Stimulated activated naive CD8-positive, alpha-beta T cell treated with anti-CD3 and anti-CD28 coated beads, Interleukin-15, amount 100 ng/mL, for 72 hours (primary cell): ENCODE data around the gene YAE1.

Experiments
- ATAC-seq: fragments of 150-1000 bp; cut with Tn5 transposase; 2 replicates; pipeline ENCODE4 v1.10.0; 2021; ENCODE audit warnings: mild to moderate bottlenecking, moderate library complexity
- DNase-seq, 2 donors: peaks; one replicate each; pipeline ENCODE4 v3.0.0; 2021 to 2022
- H3K27ac Mint-ChIP-seq, 2 donors: one replicate each; pipeline ENCODE4 v1.8.0; 2022; ENCODE audit warnings: mild to moderate bottlenecking in 2 of 2, mixed read lengths in 2 of 2, moderate library complexity in 2 of 2
- H3K27me3 Mint-ChIP-seq: one replicate; pipeline ENCODE4 v1.8.0; 2022; ENCODE audit warnings: mixed read lengths
- H3K4me1 Mint-ChIP-seq: one replicate; pipeline ENCODE4 v1.8.0; 2022; ENCODE audit warnings: mild to moderate bottlenecking, mixed read lengths
- H3K4me3 Mint-ChIP-seq, 2 donors: one replicate each; pipeline ENCODE4 v1.8.0; 2022; ENCODE audit warnings: mild to moderate bottlenecking in 2 of 2, mixed read lengths in 2 of 2, moderate library complexity in 1 of 2
- H3K9me3 Mint-ChIP-seq, 2 donors: one replicate each; pipeline ENCODE4 v1.8.0; 2022; ENCODE audit warnings: mixed read lengths in 2 of 2

Gene YAE1

GRCh38 chr7:39566023-39566921 lies at the start of gene YAE1:
Gene YAE1 (plus strand): TSS chr7:39566404. CDS start chr7:39566419, 15 bp downstream.
- Mint-ChIP-seq H3K27ac (peak within 1 kb of the TSS; percentile 96 to 99), H3K27me3 (no peaks in the 10 kb centered on the region), H3K9me3 (no peaks in the 10 kb centered on the region), H3K4me1 (peaks cover 21% of the 10 kb centered on the region), H3K4me3 (peak within 1 kb of the TSS; percentile 98 to 100)
- ATAC-seq (peak; percentile 98), DNase-seq (peak; percentile 79 to 85)

GRCh38 chr7:39516498-39516897 lies 49.7 kb upstream of the YAE1 start:
- Mint-ChIP-seq H3K9me3 (no peaks in the 10 kb centered on the region), H3K27ac (no peak overlapping the region), H3K4me1 (peaks cover 3% of the 10 kb centered on the region), H3K27me3 (peaks cover 7% of the 10 kb centered on the region), H3K4me3 (no peak overlapping the region)
- ATAC-seq (no peak), DNase-seq (no peak)

- no peak overlapping the region for H3K27ac Mint-ChIP-seq
- H3K4me1 Mint-ChIP-seq = no peaks in the 10 kb centered on the region
- ATAC-seq = peak; percentile 27
These were observed 49.0 kb upstream of the YAE1 start for GRCh38 chr7:39517240-39517639.

GRCh38 chr7:39525926-39526325 lies 40.3 kb upstream of the YAE1 start:
- Mint-ChIP-seq H3K4me1 (no peaks in the 10 kb centered on the region), H3K27ac (no peak overlapping the region), H3K9me3 (no peaks in the 10 kb centered on the region), H3K27me3 (peaks cover 10% of the 10 kb centered on the region), H3K4me3 (no peak overlapping the region)
- DNase-seq (no peak), ATAC-seq (no peak)

More at GRCh38 chr7:39517240-39517639, 49.0 kb upstream of the YAE1 start:
- Mint-ChIP-seq H3K27me3 (peaks cover 14% of the 10 kb centered on the region), H3K9me3 (no peaks in the 10 kb centered on the region), H3K4me3 (no peak overlapping the region)
- no peak for DNase-seq

GRCh38 chr7:39526666-39527065 lies 39.5 kb upstream of the YAE1 start:
- DNase-seq (no peak), ATAC-seq (no peak)
- H3K27me3 Mint-ChIP-seq = peaks cover 9% of the 10 kb centered on the region
- no peak overlapping the region for H3K27ac Mint-ChIP-seq
- H3K9me3 Mint-ChIP-seq = no peaks in the 10 kb centered on the region
- no peak overlapping the region for H3K4me3 Mint-ChIP-seq
- H3K4me1 Mint-ChIP-seq = peaks cover 3% of the 10 kb centered on the region

- Mint-ChIP-seq H3K27me3 (peaks cover 3% of the 10 kb centered on the region), H3K9me3 (no peaks in the 10 kb centered on the region), H3K27ac (no peak overlapping the region), H3K4me3 (no peak overlapping the region), H3K4me1 (peaks cover 9% of the 10 kb centered on the region)
- ATAC-seq (no peak), DNase-seq (no peak)
These were observed 38.9 kb upstream of the YAE1 start for GRCh38 chr7:39527296-39527695.

- H3K4me3 Mint-ChIP-seq = no peak overlapping the region
- ATAC-seq (no peak), DNase-seq (no peak)
- H3K27ac Mint-ChIP-seq = no peak overlapping the region
- H3K9me3 Mint-ChIP-seq = no peaks in the 10 kb centered on the region
- H3K4me1 Mint-ChIP-seq = peaks cover 14% of the 10 kb centered on the region
- no peaks in the 10 kb centered on the region for H3K27me3 Mint-ChIP-seq
These were observed 38.3 kb upstream of the YAE1 start for GRCh38 chr7:39527951-39528350.

- no peak for DNase-seq
- peaks cover 14% of the 10 kb centered on the region for H3K4me1 Mint-ChIP-seq
- no peak overlapping the region for H3K4me3 Mint-ChIP-seq
- no peak overlapping the region for H3K27ac Mint-ChIP-seq
- no peaks in the 10 kb centered on the region for H3K27me3 Mint-ChIP-seq
- H3K9me3 Mint-ChIP-seq = no peaks in the 10 kb centered on the region
- ATAC-seq = no peak
These were observed 37.4 kb upstream of the YAE1 start for GRCh38 chr7:39528849-39529248.

GRCh38 chr7:39529582-39529981 lies 36.6 kb upstream of the YAE1 start:
- Mint-ChIP-seq H3K4me1 (peaks cover 14% of the 10 kb centered on the region), H3K9me3 (no peaks in the 10 kb centered on the region), H3K4me3 (no peak overlapping the region), H3K27me3 (no peaks in the 10 kb centered on the region), H3K27ac (no peak overlapping the region)
- no peak for ATAC-seq
- DNase-seq = no peak

- peaks cover 14% of the 10 kb centered on the region for H3K4me1 Mint-ChIP-seq
These were observed 35.2 kb upstream of the YAE1 start for GRCh38 chr7:39530971-39531370.

GRCh38 chr7:39531818-39532217 lies 34.4 kb upstream of the YAE1 start:
- Mint-ChIP-seq H3K4me3 (no peak overlapping the region), H3K9me3 (no peaks in the 10 kb centered on the region), H3K27me3 (peaks cover 8% of the 10 kb centered on the region), H3K4me1 (peaks cover 14% of the 10 kb centered on the region), H3K27ac (peak overlapping the region in 1 of 2 donors; percentile 68)
- ATAC-seq (no peak), DNase-seq (no peak)

More at GRCh38 chr7:39530971-39531370, 35.2 kb upstream of the YAE1 start:
- DNase-seq (no peak), ATAC-seq (no peak)
- H3K27ac Mint-ChIP-seq = no peak overlapping the region
- H3K27me3 Mint-ChIP-seq = peaks cover 2% of the 10 kb centered on the region
- H3K9me3 Mint-ChIP-seq = no peaks in the 10 kb centered on the region
- H3K4me3 Mint-ChIP-seq = no peak overlapping the region

GRCh38 chr7:39532832-39533231 lies 33.4 kb upstream of the YAE1 start:
- ATAC-seq (no peak), DNase-seq (no peak)
- peaks cover 14% of the 10 kb centered on the region for H3K4me1 Mint-ChIP-seq
- peak overlapping the region in 1 of 2 donors; percentile 57 for H3K27ac Mint-ChIP-seq
- no peak overlapping the region for H3K4me3 Mint-ChIP-seq
- peaks cover 8% of the 10 kb centered on the region for H3K27me3 Mint-ChIP-seq
- H3K9me3 Mint-ChIP-seq = no peaks in the 10 kb centered on the region

GRCh38 chr7:39534599-39534998 lies 31.6 kb upstream of the YAE1 start:
- no peak overlapping the region for H3K27ac Mint-ChIP-seq
- peaks cover 11% of the 10 kb centered on the region for H3K27me3 Mint-ChIP-seq

GRCh38 chr7:39535064-39535463 lies 31.1 kb upstream of the YAE1 start:
- no peak overlapping the region for H3K4me3 Mint-ChIP-seq
- no peak for DNase-seq
- peaks cover 14% of the 10 kb centered on the region for H3K4me1 Mint-ChIP-seq
- H3K27ac Mint-ChIP-seq = no peak overlapping the region
- no peaks in the 10 kb centered on the region for H3K9me3 Mint-ChIP-seq
- peaks cover 15% of the 10 kb centered on the region for H3K27me3 Mint-ChIP-seq
- ATAC-seq = no peak

More at GRCh38 chr7:39534599-39534998, 31.6 kb upstream of the YAE1 start:
- no peak for ATAC-seq
- DNase-seq = no peak
- no peak overlapping the region for H3K4me3 Mint-ChIP-seq
- H3K4me1 Mint-ChIP-seq = peaks cover 14% of the 10 kb centered on the region
- H3K9me3 Mint-ChIP-seq = no peaks in the 10 kb centered on the region

GRCh38 chr7:39535720-39536119 lies 30.5 kb upstream of the YAE1 start:
- H3K4me1 Mint-ChIP-seq = peaks cover 14% of the 10 kb centered on the region
- DNase-seq (no peak), ATAC-seq (no peak)
- H3K9me3 Mint-ChIP-seq = no peaks in the 10 kb centered on the region
- H3K27me3 Mint-ChIP-seq = peaks cover 16% of the 10 kb centered on the region
- no peak overlapping the region for H3K27ac Mint-ChIP-seq
- H3K4me3 Mint-ChIP-seq = no peak overlapping the region

- DNase-seq (no peak), ATAC-seq (no peak)
- peaks cover 8% of the 10 kb centered on the region for H3K4me1 Mint-ChIP-seq
- H3K27ac Mint-ChIP-seq = no peak overlapping the region
- H3K4me3 Mint-ChIP-seq = no peak overlapping the region
- peaks cover 16% of the 10 kb centered on the region for H3K27me3 Mint-ChIP-seq
- no peaks in the 10 kb centered on the region for H3K9me3 Mint-ChIP-seq
These were observed 29.3 kb upstream of the YAE1 start for GRCh38 chr7:39536951-39537350.
